GM19467 (cell line): ENCODE results near the gene AEBP2.
"Not testable (repeated sequence)": the region's sequence is repeated elsewhere in the genome, so short reads cannot be mapped to it uniquely, and the experiment has no call there.

Experiments
- ATAC-seq: cut with Tn5 transposase; IDR thresholded peaks from one replicate; pipeline ENCODE4 v1.9.1; 2021; ENCODE audit warnings: mild to moderate bottlenecking, moderate library complexity; ENCODE audit not compliant: unreplicated experiment

The AEBP2 gene

GRCh38 chr12:19451196-19451595 lies 11.9 kb downstream of the AEBP2 start:
- no peak for ATAC-seq

GRCh38 chr12:19453961-19454360 lies 14.7 kb downstream of the AEBP2 start:
- no peak for ATAC-seq

- ATAC-seq: no peak
Measured at GRCh38 chr12:19454837-19455236, 15.5 kb downstream of the AEBP2 start.

GRCh38 chr12:19456176-19456575 lies 16.9 kb downstream of the AEBP2 start:
- ATAC-seq: no peak

- ATAC-seq: no peak
Measured at GRCh38 chr12:19457561-19457960, 18.3 kb downstream of the AEBP2 start.

- ATAC-seq: no peak
Measured at GRCh38 chr12:19458733-19459132, 19.4 kb downstream of the AEBP2 start.

- no peak for ATAC-seq
Measured at GRCh38 chr12:19461999-19462398, 22.7 kb downstream of the AEBP2 start.

GRCh38 chr12:19462406-19462805 lies 23.1 kb downstream of the AEBP2 start:
- no peak for ATAC-seq

- ATAC-seq: no peak
Measured at GRCh38 chr12:19464192-19464580, 24.9 kb downstream of the AEBP2 start.

GRCh38 chr12:19465711-19466110 lies 26.4 kb downstream of the AEBP2 start:
- no peak for ATAC-seq

GRCh38 chr12:19474147-19474546 lies 34.9 kb downstream of the AEBP2 start:
- no peak for ATAC-seq

- not testable (repeated sequence) for ATAC-seq
Measured at GRCh38 chr12:19475884-19476505, 36.7 kb downstream of the AEBP2 start.

- ATAC-seq: no peak
Measured at GRCh38 chr12:19477071-19477470, 37.8 kb downstream of the AEBP2 start.

- ATAC-seq: no peak
Measured at GRCh38 chr12:19480459-19480858, 41.2 kb downstream of the AEBP2 start.

GRCh38 chr12:19482036-19482435 lies 42.7 kb downstream of the AEBP2 start:
- ATAC-seq: no peak

GRCh38 chr12:19482551-19483109 lies 43.3 kb downstream of the AEBP2 start:
- peak; percentile 82 for ATAC-seq

GRCh38 chr12:19483727-19484126 lies 44.4 kb downstream of the AEBP2 start:
- ATAC-seq: no peak

- no peak for ATAC-seq
Measured at GRCh38 chr12:19484738-19485137, 45.4 kb downstream of the AEBP2 start.

- no peak for ATAC-seq
Measured at GRCh38 chr12:19485240-19485639, 45.9 kb downstream of the AEBP2 start.

GRCh38 chr12:19489168-19489567 lies 49.9 kb downstream of the AEBP2 start:
- no peak for ATAC-seq

GRCh38 chr12:19490908-19491307 lies 51.6 kb downstream of the AEBP2 start:
- ATAC-seq: no peak

- no peak for ATAC-seq
Measured at GRCh38 chr12:19491863-19492262, 52.6 kb downstream of the AEBP2 start.
